Thyroid gland (tissue), 4 donors: ENCODE measurements around the gene PLXNA1. TPM values are rescaled to one million over a fixed set of nuclear protein-coding genes. Genes with fewer than 3 reads are reported as not detected.

Source experiments
- DNase-seq, 2 donors: peaks; one replicate each; pipeline ENCODE4 v3.0.0-alpha.2; 2019
- H3K27ac ChIP-seq, 3 donors: fragments of 200-600 bp; sonication (generic); 1 replicate in 2 of 3; 2 replicates in 1 of 3; pipeline ENCODE4 v1.5.1; 2016 to 2019; ENCODE audit warnings: mild to moderate bottlenecking in 1 of 3, moderate library complexity in 1 of 3
- H3K27me3 ChIP-seq: fragments of 200-600 bp; sonication (generic); one replicate; pipeline ENCODE4 v1.5.1; 2019
- H3K36me3 ChIP-seq, 2 donors: fragments of 200-600 bp; sonication (generic); one replicate each; pipeline ENCODE4 v1.5.1; 2016 to 2019
- H3K4me1 ChIP-seq, 2 donors: fragments of 200-600 bp; sonication (generic); one replicate each; pipeline ENCODE4 v1.5.1; 2017 to 2019
- H3K4me3 ChIP-seq, 3 donors: fragments of 200-600 bp; sonication (generic); replicated peaks in 1 of 3; 1 replicate in 2 of 3; 2 replicates in 1 of 3; pipeline ENCODE4 v1.5.1; 2016; ENCODE audit warnings: mild to moderate bottlenecking in 1 of 3
- H3K9me3 ChIP-seq: fragments of 200-600 bp; sonication (generic); one replicate; pipeline ENCODE4 v1.5.1; 2017
- CTCF ChIP-seq, 6 experiments: fragments of 200-600 bp in 3 of 6; fragments of 450-650 bp in 3 of 6; sonication (generic) in 3 of 6; IDR thresholded peaks; one replicate each; pipeline ENCODE4 v1.5.1; 2016 to 2019; ENCODE audit warnings: antibody characterized with exemption in 6 of 6, mild to moderate bottlenecking in 2 of 6, inconsistent platforms in 1 of 6, moderate library complexity in 1 of 6
- POLR2A ChIP-seq, 2 donors: fragments of 450-650 bp; IDR thresholded peaks; one replicate each; pipeline ENCODE4 v1.6.1; 2017; ENCODE audit warnings: antibody characterized with exemption in 2 of 2, mild to moderate bottlenecking in 2 of 2, moderate library complexity in 1 of 2
- WGBS, 2 donors: methylation state at CpG; one replicate each; pipeline ENCODE4 v1.1.5; 2017; 5-methylcytosine and 5-hydroxymethylcytosine counted together
- intact Hi-C: fragments of 100-400 bp; cut with DNase I; formaldehyde crosslinking; loops from one replicate; pipeline ENCODE4 v1.15.1; 2023
- total RNA-seq, 4 donors: library from RNA; depleted of rRNA; stranded (reverse); fragments of >200 nt; gene quantifications; one replicate each; pipeline ENCODE4 v1.2.3, GENCODE V29; 2016

Gene PLXNA1
- total RNA-seq, 4 donors from 2014 or later = 16.0 to 28.0 (median 22.8) TPM

GRCh38 chr3:126939733-126940132 lies 43.2 kb upstream of the PLXNA1 start:
- TF ChIP-seq POLR2A (IDR thresholded peaks at IDR 0.05) = no peak
- no peak for TF ChIP-seq CTCF (IDR thresholded peaks at IDR 0.05)
- Histone ChIP-seq H3K27me3 (no peaks in the 10 kb centered on the region), H3K4me3 (no peak overlapping the region), H3K4me1 (peaks cover 0 to 13% of the 10 kb centered on the region in 2 donors), H3K9me3 (no peaks in the 10 kb centered on the region), H3K36me3 (no peaks in the 10 kb centered on the region), H3K27ac (no peak overlapping the region)
- 87 to 92% methylated on average over 3 of the region's 3 CpGs for WGBS, 2 donors
- DNase-seq = no peak
- intact Hi-C loops = no loop called here

- no peaks in the 10 kb centered on the region for H3K36me3 ChIP-seq
- no peak for TF ChIP-seq CTCF (IDR thresholded peaks at IDR 0.05)
- no peak for TF ChIP-seq POLR2A (IDR thresholded peaks at IDR 0.05)
- H3K27ac ChIP-seq = no peak overlapping the region
- DNase-seq = no peak
- no peaks in the 10 kb centered on the region for H3K9me3 ChIP-seq
- peaks cover 0 to 13% of the 10 kb centered on the region in 2 donors for H3K4me1 ChIP-seq
- WGBS, 2 donors = 76 to 80% methylated on average over 5 of the region's 5 CpGs
- no peak overlapping the region for H3K4me3 ChIP-seq
- intact Hi-C loops = no loop called here
- H3K27me3 ChIP-seq = no peaks in the 10 kb centered on the region
These were observed 41.1 kb upstream of the PLXNA1 start for GRCh38 chr3:126941721-126942270.

GRCh38 chr3:126944089-126944965 lies 38.6 kb upstream of the PLXNA1 start:
- Histone ChIP-seq H3K27ac (no peak overlapping the region), H3K9me3 (no peaks in the 10 kb centered on the region), H3K36me3 (no peaks in the 10 kb centered on the region), H3K27me3 (no peaks in the 10 kb centered on the region), H3K4me3 (no peak overlapping the region), H3K4me1 (peaks cover 0 to under 1% of the 10 kb centered on the region in 2 donors)
- DNase-seq = no peak
- intact Hi-C loops = no loop called here
- no peak for TF ChIP-seq POLR2A (IDR thresholded peaks at IDR 0.05)
- no peak for TF ChIP-seq CTCF (IDR thresholded peaks at IDR 0.05)
- 89 to 95% methylated on average over 11 to 12 of the region's 12 CpGs for WGBS, 2 donors

GRCh38 chr3:126945171-126945721 lies 37.7 kb upstream of the PLXNA1 start:
- no peaks in the 10 kb centered on the region for H3K27me3 ChIP-seq
- H3K9me3 ChIP-seq = no peaks in the 10 kb centered on the region
- no peak overlapping the region for H3K27ac ChIP-seq
- H3K4me3 ChIP-seq = no peak overlapping the region
- DNase-seq = no peak
- no peaks in the 10 kb centered on the region for H3K36me3 ChIP-seq
- TF ChIP-seq POLR2A (IDR thresholded peaks at IDR 0.05) = no peak
- TF ChIP-seq CTCF (IDR thresholded peaks at IDR 0.05) = no peak
- H3K4me1 ChIP-seq = no peaks in the 10 kb centered on the region
- intact Hi-C loops = no loop called here
- WGBS, 2 donors = 88 to 91% methylated on average over 17 of the region's 17 CpGs

- WGBS, 2 donors = 86 to 94% methylated on average over 9 of the region's 9 CpGs
- Histone ChIP-seq H3K27ac (no peak overlapping the region), H3K9me3 (no peaks in the 10 kb centered on the region), H3K36me3 (no peaks in the 10 kb centered on the region), H3K4me1 (no peaks in the 10 kb centered on the region), H3K4me3 (no peak overlapping the region), H3K27me3 (no peaks in the 10 kb centered on the region)
- TF ChIP-seq POLR2A (IDR thresholded peaks at IDR 0.05) = no peak
- no peak for TF ChIP-seq CTCF (IDR thresholded peaks at IDR 0.05)
- intact Hi-C loops = no loop called here
- DNase-seq = no peak
These were observed 37.0 kb upstream of the PLXNA1 start for GRCh38 chr3:126945891-126946290.
